Keratinocyte (primary cell): ENCODE results near the gene CCSER1. TPM values are rescaled to one million over a fixed set of nuclear protein-coding genes. Genes with fewer than 3 reads are reported as not detected.

Experiments
- DNase-seq: peaks from one replicate; pipeline ENCODE4 v3.0.0-alpha.2; 2011; ENCODE audit warnings: low read depth, missing footprints, low spot score
- FAIRE-seq: peaks from 2 replicates; lab custom pipeline; 2011; peaks lifted over from hg19 to GRCh38; lab: Jason Lieb, UNC
- H2AFZ ChIP-seq: 2 replicates; pipeline ENCODE4 v1.6.0; 2012; ENCODE audit warnings: low read length, control low read depth, inconsistent platforms; ENCODE audit not compliant: control insufficient read depth
- H3K27ac ChIP-seq: 2 replicates; pipeline ENCODE4 v1.5.1; 2011; ENCODE audit warnings: low read length; ENCODE audit not compliant: control insufficient read depth, insufficient read depth
- H3K27me3 ChIP-seq: 3 replicates; pipeline ENCODE4 v1.6.0; 2011; ENCODE audit warnings: low read length; ENCODE audit not compliant: control insufficient read depth, insufficient read depth; ENCODE audit errors: extremely low read depth
- H3K36me3 ChIP-seq, 2 experiments: 2 replicates in 1 of 2; 3 replicates in 1 of 2; pipeline ENCODE4 v1.5.1; 2011; ENCODE audit warnings: low read length in 2 of 2, mild to moderate bottlenecking in 1 of 2; ENCODE audit not compliant: control insufficient read depth in 2 of 2, insufficient read depth in 2 of 2; ENCODE audit errors: extremely low read depth in 1 of 2
- H3K4me1 ChIP-seq: 3 replicates; pipeline ENCODE4 v1.5.1; 2011; ENCODE audit warnings: low read length; ENCODE audit not compliant: control insufficient read depth, insufficient read depth; ENCODE audit errors: extremely low read depth
- H3K4me2 ChIP-seq: 3 replicates; pipeline ENCODE4 v1.6.0; 2011; ENCODE audit warnings: low read depth, low read length; ENCODE audit not compliant: control insufficient read depth, insufficient read depth; ENCODE audit errors: extremely low read depth
- H3K4me3 ChIP-seq, 3 experiments: fragments of 200-600 bp in 1 of 3; sonication (generic) in 1 of 3; 2 replicates in 2 of 3; 3 replicates in 1 of 3; pipeline ENCODE4 v1.5.1; 2011 to 2016; ENCODE audit warnings: low read length in 3 of 3, mild to moderate bottlenecking in 3 of 3, control low read depth in 2 of 3, inconsistent platforms in 1 of 3, low read depth in 1 of 3, mixed read lengths in 1 of 3, mixed run types in 1 of 3, moderate library complexity in 1 of 3; ENCODE audit not compliant: control insufficient read depth in 2 of 3, insufficient read depth in 2 of 3; ENCODE audit errors: extremely low read depth in 1 of 3
- H3K79me2 ChIP-seq: 2 replicates; pipeline ENCODE4 v1.6.0; 2012; ENCODE audit warnings: low read length; ENCODE audit not compliant: control insufficient read depth, insufficient read depth
- H3K9ac ChIP-seq: 3 replicates; pipeline ENCODE4 v1.6.0; 2011; ENCODE audit warnings: low read length; ENCODE audit not compliant: control insufficient read depth, insufficient read depth; ENCODE audit errors: extremely low read depth
- H3K9me1 ChIP-seq: 3 replicates; pipeline ENCODE4 v1.6.0; 2011; ENCODE audit warnings: low read length; ENCODE audit not compliant: control insufficient read depth, insufficient read depth; ENCODE audit errors: extremely low read depth
- H3K9me3 ChIP-seq: 2 replicates; pipeline ENCODE4 v1.5.1; 2012; ENCODE audit warnings: low read depth, low read length; ENCODE audit not compliant: control insufficient read depth
- H4K20me1 ChIP-seq: 3 replicates; pipeline ENCODE4 v1.6.0; 2011; ENCODE audit warnings: low read length; ENCODE audit not compliant: control insufficient read depth, insufficient read depth; ENCODE audit errors: extremely low read depth
- CTCF ChIP-seq, 3 experiments: IDR thresholded peaks in 1 of 3; conservative IDR thresholded peaks in 1 of 3; optimal IDR thresholded peaks in 1 of 3; 2 replicates in 2 of 3; 3 replicates in 1 of 3; pipeline versions ENCODE3 to v1.5.1; 2011; ENCODE audit warnings: low read length in 3 of 3, mild to moderate bottlenecking in 3 of 3, moderate library complexity in 2 of 3, control low read depth in 1 of 3, inconsistent platforms in 1 of 3; ENCODE audit not compliant: insufficient read depth in 2 of 3; ENCODE audit errors: extremely low read depth in 1 of 3
- EZH2 ChIP-seq: IDR thresholded peaks from one replicate; pipeline ENCODE4 v1.6.1; 2012; ENCODE audit warnings: inconsistent platforms, mild to moderate bottlenecking, low read length, moderate library complexity
- dilution Hi-C: fragments of 300-500 bp; cut with MboI; formaldehyde crosslinking; loops from one replicate; pipeline ENCODE4 v1.7.0; 2020; ENCODE audit warnings: low sequenced_read_pairs; ENCODE audit not compliant: extremely low pct_ligation_motif_present
- polyA plus RNA-seq, 5 experiments: library from polyadenylated mRNA; depleted of rRNA in 3 of 5; stranded (reverse) in 3 of 5; stranded (forward) in 1 of 5; unstranded in 1 of 5; fragments of >200 nt; gene quantifications; 1 replicate in 1 of 5; 2 replicates in 3 of 5; 3 replicates in 1 of 5; pipeline versions ENCODE4 v1.2.1 to v1.2.3, GENCODE V29; 2011 to 2012; ENCODE audit warnings: missing spikeins in 2 of 5, low read depth in 1 of 5, low replicate concordance in 1 of 5

Gene CCSER1
- polyA plus RNA-seq, 1 donor (not counting 4 experiments of a cell fraction or from before 2014, with no cell fraction given): 1.2 TPM

DNA sequence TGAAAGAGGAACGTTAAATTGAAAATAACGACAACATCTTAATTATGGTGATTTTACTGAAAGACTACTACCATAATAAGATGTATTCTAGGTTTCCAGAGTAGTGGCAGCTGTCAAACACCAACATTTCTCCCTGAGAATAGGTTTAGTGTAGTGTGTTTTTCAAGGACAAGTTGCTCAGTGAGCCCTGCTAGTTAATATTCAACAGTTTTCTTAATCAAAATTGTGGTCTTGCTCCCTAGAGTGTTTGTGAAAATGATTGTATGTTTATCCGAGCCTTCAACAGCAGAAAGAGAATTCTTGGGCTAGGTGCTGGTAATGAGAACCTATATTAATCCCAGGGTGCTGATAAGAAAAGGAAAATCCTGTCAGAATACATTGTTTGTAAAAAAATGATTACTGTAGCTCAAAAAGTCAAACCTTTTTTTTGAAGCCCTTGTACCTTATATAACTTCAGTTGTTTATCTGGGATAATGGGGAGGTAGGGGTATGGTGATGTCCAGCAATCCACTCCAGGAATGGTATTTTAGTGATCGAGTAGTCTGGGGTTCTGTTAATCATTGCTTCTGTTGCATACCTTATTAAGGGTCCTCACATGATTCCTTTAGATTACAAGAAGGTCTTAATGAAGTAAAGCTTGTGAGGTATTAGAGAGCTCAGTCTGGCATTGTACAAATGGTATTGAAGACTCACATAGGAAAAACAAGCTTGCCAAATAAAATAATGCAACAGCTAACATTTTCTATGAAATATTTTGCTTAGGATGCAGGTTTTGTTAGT lies 110.7 kb downstream of the CCSER1 start:
- Histone ChIP-seq H3K9me1 (no peaks in the 10 kb centered on the region), H3K79me2 (no peaks in the 10 kb centered on the region), H3K27ac (no peak overlapping the region), H3K9ac (no peak overlapping the region), H3K27me3 (no peaks in the 10 kb centered on the region), H3K4me1 (no peaks in the 10 kb centered on the region), H3K9me3 (no peaks in the 10 kb centered on the region), H4K20me1 (no peaks in the 10 kb centered on the region), H3K4me2 (no peak overlapping the region), H3K4me3 (no peak overlapping the region), H2AFZ (no peak overlapping the region), H3K36me3 (no peaks in the 10 kb centered on the region)
- dilution Hi-C loops: no loop called here
- DNase-seq (no peak), FAIRE-seq (no peak)
- TF ChIP-seq CTCF (optimal IDR thresholded peaks at IDR 0.05 in 1 of 3, IDR thresholded peaks at IDR 0.05 in 1 of 3, conservative IDR thresholded peaks at IDR 0.05 in 1 of 3; ENCODE audit: extremely low read depth in 1 of 3, insufficient read depth in 2 of 3, low read length in 3 of 3): no peak
- TF ChIP-seq EZH2: no peak

DNA sequence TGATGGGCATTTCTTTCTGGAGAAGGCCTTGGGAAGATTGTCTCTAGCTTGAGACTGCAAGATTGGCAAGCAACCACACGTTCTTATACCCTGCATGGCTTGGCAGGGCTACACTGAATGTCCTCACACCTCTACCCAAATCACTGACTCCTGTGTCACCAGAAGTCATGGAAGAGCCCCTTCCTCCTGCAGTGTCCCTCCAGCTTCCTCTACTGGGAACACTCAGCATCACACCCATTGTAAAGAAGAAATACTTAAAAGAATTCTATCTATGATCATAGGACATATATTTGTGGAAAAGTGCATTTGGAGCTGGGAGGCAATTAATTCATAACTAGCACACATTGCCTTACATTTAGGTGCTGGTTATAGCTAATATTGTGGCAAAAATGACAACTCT lies 113.1 kb downstream of the CCSER1 start:
- no peaks in the 10 kb centered on the region for H4K20me1 ChIP-seq
- H3K9ac ChIP-seq: no peak overlapping the region
- H3K9me1 ChIP-seq: no peaks in the 10 kb centered on the region
- no peak overlapping the region for H3K4me2 ChIP-seq
- no peaks in the 10 kb centered on the region for H3K4me1 ChIP-seq
- FAIRE-seq (no peak), DNase-seq (no peak)
- TF ChIP-seq CTCF (optimal IDR thresholded peaks at IDR 0.05 in 1 of 3, IDR thresholded peaks at IDR 0.05 in 1 of 3, conservative IDR thresholded peaks at IDR 0.05 in 1 of 3; ENCODE audit: extremely low read depth in 1 of 3, insufficient read depth in 2 of 3, low read length in 3 of 3): no peak
- no peak overlapping the region for H2AFZ ChIP-seq
- H3K27me3 ChIP-seq: no peaks in the 10 kb centered on the region
- dilution Hi-C loops: no loop called here
- H3K36me3 ChIP-seq: no peaks in the 10 kb centered on the region
- H3K4me3 ChIP-seq: no peak overlapping the region
- no peaks in the 10 kb centered on the region for H3K79me2 ChIP-seq
- no peak overlapping the region for H3K27ac ChIP-seq
- H3K9me3 ChIP-seq: no peaks in the 10 kb centered on the region
